ENCODE measurements around the gene TMEM134.

TMEM134 gene

DNA sequence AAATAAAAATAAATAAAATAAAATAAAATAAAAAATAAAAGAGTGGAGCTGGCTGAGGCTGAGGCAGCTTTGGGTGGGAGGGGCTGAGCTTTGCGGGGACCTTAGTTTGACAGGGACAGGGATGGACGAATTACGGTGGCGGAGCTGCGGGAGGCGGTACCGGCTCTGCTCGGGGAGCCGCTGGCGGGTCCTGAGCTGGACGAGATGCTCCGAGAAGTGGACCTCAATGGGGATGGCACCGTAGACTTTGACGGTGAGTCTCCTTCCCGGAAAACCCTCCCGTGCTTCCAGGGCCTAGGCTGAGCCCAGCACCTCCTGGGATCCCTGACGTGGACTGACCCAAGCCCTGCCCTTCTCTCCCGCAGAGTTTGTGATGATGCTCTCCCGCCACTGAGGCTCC lies 10.8 kb downstream of the TMEM134 start:
- no peak for DNase-seq (ENCODE audit: low read depth)

DNA sequence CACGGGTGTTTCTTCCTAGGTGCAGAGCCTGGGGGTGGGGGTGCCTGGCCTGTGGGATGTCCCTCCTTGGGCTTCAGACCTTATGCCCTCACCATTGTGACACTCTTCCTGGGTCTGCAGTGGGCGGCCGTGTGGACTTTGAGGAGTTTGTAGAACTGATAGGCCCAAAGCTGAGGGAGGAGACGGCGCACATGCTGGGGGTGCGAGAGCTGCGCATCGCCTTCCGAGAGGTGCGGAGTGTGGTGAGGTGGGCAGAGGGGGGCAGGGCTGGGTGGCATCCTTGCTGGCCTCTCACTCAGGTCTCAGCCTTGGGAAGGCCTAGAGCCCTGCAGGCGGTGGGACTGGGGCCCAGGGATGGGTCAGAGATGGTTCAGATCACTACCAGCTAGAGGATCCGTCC lies 11.6 kb downstream of the TMEM134 start:
- no peak for DNase-seq (ENCODE audit: low read depth)

DNA sequence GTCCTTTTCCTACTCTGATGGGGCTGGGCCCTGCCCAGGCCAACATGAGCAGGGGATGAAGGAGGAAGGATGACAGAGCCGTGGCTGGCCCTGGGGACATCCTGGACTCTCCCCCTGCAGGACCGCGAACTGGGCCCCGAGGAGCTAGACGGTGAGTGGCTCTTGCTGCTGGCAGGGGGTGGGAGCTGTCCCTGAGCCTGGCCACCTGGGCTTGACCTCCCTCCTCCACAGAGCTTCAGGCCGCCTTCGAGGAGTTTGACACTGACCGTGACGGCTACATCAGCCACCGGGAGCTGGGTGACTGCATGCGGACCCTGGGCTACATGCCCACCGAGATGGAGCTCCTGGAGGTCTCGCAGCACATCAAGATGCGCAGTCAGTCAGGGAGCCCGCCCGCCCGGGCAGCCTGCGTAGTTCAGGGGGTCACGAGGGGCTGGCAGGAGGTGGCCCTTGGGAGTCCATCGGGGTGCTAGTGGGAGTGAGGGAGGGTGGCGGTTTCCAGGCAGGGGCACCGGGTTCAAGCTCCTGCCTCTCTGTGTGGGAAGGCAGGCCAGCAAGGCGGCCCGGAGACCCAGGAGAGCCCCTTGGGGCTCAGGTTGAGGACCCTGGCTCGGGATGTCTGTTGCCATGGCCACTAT lies 12.9 kb downstream of the TMEM134 start:
- DNase-seq (ENCODE audit: low read depth), result no peak

DNA sequence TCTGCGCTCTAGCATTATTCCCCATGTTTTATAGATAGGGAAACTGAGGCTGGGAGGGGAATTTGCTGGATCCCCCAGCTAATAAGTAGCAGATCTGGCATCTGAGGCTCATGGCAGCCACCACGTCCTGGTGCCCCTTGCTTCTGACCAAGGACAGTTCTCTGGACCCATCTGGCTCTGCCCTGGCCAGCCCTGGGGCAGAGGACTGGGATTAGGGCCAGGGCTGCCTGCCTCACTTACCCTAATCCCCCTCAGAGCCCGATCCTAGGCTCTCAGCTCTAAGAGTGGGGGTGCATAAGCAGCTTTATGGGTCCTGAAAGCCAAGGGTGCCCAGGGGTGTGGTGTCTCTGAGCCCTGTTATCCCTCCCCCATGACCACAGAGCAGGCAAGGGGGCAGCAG lies 14.0 kb downstream of the TMEM134 start, which contains the start of gene CABP4:
Gene CABP4, plus strand, starts transcription at position 301 of the 400 bp plus-strand sequence. Its CDS starts 70 bp downstream, at position 371.
- no peak for DNase-seq (ENCODE audit: low read depth)

DNA sequence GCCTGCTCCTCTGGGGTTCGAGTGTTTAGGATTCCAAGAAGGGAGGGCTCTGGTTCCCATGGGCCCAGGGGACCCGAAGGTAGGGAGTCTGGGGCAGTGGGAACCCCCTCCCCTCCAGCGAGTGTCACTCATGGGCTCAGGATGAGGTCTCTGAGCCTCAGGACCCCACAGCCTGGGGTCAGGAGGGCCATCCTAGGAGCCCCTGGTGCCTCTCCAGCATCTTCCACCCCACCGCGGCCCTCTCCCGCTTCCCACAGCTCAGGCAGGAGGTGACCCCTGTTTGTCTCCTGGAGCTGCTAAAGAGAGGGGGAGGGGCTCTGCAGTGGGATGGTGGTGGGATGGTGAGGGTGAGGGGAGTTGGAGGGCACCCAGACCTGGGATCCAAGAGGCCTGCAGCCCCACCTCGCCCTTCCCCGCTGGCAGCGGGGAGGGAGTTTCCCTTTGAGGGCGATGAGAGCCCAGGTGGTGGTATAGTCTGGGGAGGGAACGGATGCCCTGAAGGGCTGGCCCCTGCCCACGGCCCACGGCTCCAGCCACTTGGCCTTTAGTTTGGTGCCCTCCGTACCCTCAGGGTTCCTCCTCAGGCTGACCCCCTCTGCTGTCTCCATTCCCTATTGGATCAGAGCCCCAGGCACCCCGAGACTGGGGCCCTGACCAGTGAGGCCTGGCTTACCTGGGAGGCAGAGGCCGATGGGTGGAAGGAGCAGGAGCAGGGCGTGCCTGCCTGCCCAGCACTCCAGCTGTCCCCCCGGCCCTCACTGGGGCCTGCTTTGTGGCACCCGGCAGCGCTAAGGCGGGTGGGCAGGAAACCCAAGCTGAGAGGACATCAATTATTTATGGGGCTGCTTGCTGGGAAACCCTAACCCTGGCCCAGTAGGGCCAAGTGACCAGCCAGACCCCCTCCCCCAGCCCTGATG lies 15.0 kb downstream of the TMEM134 start:
- no peak for DNase-seq (ENCODE audit: low read depth)

DNA sequence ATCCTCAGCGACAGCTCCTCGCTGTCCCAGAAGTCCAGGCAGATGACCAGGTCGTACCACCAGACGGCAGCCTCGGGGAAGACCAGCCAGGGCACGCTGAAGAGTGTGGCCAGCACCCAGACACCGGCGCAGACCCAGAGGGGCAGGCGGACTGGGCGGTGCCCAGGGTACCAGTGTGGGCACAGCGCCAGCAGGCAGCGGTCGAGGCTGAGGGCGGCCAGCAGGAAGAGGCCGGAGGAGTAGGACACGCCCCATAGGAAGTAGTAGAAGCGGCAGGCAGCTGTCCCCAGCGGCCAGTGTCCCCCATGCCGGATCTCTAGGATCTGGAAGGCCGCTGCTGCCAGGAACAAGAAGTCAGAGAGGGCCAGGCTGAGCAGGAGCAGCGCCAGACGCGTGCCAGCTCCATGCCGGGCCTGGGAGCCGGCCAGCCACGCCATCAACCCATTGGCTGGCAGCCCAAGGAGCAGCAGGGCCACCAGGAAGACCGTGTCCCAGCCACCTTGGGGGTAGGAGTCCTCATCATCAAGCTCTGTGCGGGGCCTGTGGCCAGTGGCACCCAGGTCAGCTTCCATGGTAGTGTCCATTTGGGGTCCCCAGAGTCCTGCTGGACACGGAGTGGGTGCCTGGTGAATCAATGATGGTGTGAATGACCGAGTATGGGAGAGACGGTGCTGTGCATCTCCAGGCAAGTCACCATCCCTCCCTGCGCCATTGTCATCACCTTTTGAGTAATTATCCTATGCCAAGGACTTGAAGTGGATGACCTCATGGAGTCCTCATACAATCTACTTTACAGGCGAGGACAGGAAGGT lies 16.7 kb downstream of the TMEM134 start, which contains the start of gene GPR152:
Gene GPR152, minus strand, starts transcription at position 589 of the 812 bp plus-strand sequence. Its CDS starts 5 bp downstream, at position 584.
- no peak for DNase-seq (ENCODE audit: low read depth)

DNA sequence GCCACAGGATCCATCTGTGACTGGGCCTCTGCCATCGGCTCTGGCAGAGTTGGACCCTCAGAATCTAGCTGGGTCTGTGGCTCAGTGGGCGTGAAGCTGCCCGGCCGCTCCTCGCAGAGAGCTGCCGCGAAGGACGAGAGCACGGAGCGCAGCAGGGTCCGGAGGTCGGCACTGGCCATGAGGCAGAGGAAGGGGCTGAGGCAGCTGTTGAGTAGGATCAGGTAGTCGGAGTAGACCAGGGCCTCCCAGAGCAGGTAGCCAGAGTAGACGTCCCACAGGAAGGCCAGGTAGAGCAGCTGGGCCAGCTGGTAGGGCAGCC lies 17.4 kb downstream of the TMEM134 start:
- DNase-seq (ENCODE audit: low read depth), result no peak

DNA sequence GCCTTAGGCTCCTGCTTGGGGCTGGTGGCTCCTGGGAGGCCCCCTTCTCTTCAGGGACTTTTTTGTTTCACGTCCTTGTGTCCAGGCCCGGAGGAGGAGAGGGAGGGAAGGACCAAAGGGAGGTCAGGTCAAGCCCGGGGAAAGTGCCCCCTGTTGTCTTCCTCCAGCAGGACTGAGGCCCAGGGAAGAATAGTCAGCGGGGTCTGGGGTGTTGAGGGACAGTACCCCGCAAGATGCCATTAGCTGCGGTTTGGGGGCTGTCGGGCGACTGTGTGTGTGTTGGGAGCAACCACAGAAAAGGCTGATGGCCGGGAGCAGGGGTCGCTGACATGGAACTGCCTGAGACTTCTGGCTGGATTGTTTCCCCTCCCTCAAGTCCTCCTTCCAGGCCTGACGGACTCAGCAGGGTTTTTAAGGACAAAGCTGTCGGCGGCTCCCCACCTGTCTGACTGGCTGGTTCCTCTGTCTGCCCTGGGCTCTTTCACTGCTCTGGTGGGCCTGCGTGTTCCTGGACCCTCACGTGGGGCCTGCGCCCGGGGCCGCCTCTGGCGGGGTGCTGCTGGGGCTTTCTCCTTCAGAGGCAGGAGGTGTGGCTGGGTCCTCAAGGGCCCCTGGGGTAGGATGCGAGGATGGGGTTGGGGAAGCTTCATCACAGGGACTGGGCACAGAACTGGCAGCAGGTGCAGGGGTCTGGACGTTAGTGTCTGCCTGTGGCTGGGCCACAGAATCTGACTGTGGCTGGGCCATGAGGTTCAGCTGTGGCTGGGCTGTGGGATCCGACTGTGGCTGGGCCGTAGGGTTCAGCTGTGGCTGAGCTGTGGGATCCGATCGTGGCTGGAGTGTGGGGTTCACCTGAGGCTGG lies 18.0 kb downstream of the TMEM134 start:
- no peak for DNase-seq (ENCODE audit: low read depth)

DNA sequence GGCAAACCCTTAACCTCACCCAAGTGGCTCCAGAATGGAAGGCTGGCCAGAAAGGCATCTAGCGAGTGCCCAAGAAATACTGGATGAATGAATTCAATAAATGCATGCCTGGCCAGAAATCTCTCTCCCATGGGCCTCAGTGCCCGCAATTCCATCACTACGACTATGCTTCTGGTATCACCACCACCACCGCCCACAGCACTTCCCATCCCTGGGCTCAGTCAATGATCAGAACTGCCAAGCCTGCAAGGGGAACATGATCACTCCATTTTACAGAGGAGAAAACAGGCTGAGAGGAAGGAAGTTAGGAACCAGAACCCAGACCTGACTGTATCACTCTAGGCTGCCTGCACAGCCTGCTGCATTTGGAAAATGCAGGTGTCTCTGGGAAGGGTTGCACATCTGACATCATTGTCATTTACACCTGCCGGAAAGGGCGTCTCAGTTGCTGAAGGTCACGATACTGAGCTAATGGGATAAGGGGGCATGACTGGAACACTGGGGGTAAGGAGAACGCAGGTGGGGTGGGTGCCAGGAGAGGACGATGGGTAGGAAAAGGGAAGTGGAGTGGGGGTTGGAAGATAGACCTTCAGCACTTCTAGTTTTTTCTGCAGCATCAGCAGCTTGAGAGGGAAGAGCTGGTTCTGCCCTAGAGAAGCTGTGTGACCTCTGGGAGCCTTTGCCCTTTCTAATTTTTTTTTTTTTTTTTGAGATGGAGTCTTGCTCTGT lies 19.8 kb downstream of the TMEM134 start:
- no peak for DNase-seq (ENCODE audit: low read depth)

DNA sequence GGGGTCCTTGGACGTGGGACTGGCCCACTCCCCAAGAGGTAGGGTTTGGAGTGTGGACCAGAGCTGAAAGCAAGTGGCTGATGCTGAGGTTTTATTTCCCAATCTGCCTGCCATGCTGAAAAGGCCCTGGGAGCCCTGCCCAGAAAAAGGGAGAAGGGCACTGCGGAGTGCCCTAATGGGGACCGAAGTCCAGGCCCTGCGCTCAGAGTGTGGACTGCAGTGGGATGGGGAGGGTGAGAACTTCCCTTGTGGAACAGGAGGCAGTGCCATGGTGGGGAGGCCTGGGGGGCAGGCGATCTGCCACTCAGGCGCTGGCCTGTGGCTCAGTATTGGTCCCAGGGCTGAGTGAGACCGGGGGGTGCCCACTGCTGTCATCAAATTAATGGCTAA lies 20.8 kb downstream of the TMEM134 start:
- no peak for DNase-seq (ENCODE audit: low read depth)

DNA sequence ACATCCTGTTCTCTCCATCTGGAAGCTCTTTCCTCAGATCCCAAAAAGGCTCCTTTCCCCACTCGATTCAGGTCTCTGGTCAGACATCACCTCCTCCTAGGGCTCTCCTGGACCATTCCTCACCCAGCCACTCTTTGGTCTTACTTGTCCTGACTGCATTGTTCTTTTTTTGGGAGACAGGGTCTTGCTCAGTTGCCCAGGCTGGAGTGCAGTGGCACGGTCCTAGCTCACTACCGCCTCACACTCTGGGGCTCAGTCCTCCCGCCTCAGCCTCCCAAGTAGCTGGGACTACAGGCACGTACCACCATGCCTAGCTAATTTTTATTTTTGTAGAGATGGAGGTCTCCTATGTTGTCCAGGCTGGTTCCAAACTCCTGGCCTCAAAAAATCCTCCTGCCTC lies 23.5 kb downstream of the TMEM134 start:
- no peak for DNase-seq (ENCODE audit: low read depth)

DNA sequence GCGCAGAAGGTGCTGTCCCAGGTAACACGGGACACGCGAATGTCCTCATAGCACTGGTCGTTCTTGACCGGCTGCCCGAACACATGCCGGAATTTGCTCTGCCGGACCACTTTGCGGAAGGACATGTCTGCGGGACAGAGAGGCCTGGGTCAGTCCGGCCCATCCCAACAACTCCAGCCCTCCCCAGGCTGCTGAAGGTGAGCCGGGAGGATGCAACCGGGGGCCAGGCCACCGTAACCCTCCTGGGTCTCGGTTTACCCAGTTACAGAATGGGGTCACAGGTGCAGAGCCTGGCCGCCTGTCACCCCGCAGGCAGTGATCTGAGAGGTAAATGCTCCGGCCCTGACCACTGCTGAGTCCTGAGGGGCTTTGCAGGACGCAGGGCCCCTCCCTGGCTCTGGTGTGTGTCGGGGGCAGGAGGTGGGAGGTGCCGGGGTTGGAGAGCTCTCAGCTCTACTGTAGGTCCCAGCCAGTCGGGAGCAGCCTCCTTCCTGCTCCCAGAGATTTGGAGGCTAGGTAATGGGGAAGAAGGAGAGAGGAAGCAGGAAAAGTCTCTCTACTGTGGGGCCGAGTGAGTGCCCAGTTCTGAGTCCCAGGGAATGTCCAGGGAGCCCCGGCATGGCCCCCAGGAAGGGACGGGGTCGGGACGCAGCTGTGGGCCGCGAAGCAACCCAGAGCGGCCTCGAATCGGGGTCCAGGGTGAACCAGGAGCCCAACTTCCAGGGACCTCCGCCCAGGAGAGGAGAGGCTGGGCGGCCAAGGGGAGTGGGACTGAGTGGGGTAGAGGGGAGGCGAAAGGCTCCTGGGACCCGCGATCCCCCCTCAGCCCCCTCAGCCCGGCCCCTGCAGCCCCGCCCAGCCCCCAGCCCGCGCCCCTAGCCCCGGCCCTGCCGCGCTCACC lies 26.3 kb downstream of the TMEM134 start:
- DNase-seq (ENCODE audit: low read depth), result no peak

DNA sequence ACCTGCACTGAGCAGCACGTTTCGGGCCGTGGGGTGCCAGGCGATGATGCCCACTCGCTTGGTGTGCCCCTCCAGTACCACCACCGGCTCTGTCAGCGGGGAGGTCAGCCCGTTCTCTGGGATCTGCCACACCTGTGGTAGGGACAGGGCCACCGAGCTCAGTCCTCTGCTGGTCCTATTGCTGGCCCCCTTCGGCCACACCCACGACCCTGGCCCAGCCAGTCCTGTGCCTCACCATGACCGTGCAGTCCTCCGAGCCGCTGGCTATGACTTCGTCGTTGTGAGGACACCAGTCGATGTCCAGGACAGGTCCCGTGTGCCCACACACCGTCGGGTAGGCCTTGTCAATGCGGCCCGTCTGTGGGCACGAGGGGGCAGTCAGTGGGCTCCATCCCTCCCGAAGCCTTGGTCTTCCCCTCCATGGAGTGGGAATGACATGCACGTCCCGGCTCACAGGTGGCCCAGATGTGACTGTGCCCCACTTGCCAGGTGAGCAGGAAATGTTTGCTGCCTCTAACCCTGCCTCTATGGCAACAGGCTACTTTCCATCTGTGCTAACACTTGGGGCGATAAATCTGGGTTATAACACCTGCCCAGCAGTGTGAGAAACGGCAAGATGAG lies 27.2 kb downstream of the TMEM134 start:
- DNase-seq (ENCODE audit: low read depth), result no peak

DNA sequence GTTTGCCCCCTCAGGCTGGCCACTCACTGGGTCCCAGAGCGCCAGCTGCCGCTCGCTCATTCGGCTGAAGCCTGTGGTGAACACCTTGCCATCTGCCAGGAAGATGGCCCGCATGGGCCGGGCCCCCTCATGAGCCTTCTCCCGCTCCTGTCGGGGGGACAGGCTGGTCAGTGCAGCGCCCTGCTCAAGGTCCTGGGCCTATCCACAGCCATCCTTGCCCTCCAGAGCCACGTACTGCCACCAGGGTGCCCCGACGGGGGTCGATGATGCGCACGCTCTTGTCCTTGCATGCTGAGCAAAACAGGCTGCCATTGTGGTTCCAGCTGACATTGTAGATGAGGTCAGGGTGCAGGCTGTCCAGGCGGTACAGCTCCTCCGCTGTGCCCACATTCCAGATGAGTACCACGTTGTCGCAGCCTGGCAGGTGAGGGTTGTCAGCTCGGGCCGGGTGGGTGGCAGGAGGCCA lies 27.9 kb downstream of the TMEM134 start:
- DNase-seq (ENCODE audit: low read depth), result no peak

DNA sequence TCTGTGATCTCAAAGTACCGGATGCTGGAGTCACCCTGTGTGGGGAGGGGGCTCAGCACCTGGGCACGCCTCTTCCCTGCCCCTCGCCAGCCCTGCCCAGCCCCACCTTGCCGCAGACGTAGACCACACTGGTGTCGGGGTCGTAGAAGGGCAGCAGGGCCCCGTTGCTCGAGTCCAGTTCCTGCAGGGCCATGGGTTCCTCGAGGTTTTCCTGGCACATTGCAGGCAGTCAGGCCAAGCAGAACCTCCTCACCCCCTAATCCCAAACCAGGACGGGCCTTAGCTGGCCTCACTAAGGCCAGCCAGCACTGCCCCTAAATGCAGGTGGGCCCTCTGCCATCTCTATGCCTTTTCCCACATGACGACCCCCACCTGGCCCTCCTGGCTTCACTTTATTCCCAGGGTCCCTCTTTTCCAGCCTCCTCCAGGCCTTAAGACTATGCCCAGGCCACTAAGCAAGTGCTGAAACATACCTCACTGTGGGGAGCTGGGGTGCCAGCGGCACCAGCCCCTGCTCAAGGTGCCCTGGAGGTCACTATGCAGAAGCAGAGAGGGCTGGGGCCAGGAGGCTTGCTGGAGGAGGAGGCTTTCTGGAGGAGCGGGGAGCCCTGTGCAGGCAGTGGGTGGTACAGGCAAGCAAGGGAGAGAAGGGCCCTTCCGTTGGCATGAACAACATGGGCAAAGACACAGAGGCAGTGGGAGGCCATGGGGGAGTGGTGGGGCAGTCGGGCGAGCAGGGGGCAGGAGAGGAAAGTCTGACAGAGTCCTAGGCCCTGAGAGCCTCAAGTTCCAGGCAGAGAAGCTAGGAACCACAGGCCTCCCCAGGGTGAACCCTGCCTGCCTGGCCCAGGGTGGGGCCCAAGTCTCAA lies 28.6 kb downstream of the TMEM134 start:
- DNase-seq (ENCODE audit: low read depth), result no peak

DNA sequence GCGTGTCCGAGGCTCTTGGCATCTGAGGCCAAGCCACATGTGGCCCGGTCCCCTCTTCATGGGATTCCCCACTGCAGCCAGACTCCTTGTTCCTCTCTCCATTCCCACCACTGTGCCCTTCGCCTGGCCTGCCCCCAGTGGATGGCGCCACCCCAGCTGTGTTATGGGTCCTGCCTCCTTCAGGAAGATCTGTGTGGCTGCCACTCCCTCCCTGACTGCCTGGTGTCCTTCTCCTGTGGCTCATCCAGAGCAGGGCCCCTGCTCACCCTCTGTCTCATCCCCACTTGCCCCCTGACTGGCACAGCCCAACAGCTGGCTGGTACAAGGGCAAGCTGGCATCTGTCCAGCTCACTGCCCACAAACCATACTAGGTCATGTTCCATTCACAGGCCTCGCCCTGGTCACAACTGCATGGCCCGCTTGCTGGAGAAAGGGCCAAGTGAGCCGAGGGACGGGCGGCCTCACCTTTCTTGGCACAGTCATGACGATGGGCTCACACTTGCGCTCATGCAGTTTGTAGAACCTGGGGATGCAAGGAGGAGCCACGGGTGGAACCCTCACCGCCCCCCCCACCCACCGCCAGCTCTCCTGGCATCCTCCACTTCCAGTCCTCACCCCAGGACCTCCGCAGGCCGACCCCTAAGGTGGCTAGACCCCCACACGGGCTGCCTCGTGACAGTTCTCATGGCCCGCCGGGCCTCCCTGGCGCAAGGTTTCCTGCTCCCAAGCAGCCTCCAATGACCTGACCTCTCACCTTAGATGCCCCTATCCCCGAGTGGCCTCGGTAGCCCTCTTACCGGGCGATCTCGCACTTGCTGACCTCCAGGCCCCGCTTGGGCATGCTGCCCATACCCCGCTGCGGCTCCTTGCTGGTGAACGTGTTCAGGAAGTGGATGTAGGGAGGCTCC lies 29.5 kb downstream of the TMEM134 start:
- no peak for DNase-seq (ENCODE audit: low read depth)
